ENCODE results near the gene SFXN4. TPM values are rescaled to one million over a fixed set of nuclear protein-coding genes. Genes with fewer than 3 reads are reported as not detected.
"Not testable (repeated sequence)": the region's sequence is repeated elsewhere in the genome, so short reads cannot be mapped to it uniquely, and the experiment has no call there.

The SFXN4 gene
- total RNA-seq, 1 donor from 2014 or later: 13.2 TPM

DNA sequence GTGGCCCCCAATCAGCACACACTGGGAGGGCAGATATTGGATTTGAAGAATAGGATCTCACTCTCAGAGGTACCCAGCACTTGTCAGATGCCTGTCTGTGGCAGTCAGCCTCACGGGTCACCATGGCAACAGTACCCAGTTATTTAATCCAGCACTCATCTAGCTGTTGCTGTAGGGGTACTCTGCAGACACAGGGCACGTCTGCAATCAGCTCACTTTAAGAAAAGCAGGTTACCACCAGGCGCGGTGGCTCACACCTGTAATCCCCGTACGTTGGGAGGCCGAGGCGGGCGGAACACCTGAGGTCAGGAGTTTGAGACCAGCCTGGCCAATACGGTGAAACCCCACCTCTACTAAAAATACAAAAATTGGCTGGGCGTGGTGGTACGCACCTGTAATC lies 11.9 kb downstream of the SFXN4 start:
- TF ChIP-seq EZH2 (IDR thresholded peaks at IDR 0.05) (no peak), EZH2phosphoT487 (IDR thresholded peaks at IDR 0.05) (no peak)
- TF ChIP-seq, protein P1, sequence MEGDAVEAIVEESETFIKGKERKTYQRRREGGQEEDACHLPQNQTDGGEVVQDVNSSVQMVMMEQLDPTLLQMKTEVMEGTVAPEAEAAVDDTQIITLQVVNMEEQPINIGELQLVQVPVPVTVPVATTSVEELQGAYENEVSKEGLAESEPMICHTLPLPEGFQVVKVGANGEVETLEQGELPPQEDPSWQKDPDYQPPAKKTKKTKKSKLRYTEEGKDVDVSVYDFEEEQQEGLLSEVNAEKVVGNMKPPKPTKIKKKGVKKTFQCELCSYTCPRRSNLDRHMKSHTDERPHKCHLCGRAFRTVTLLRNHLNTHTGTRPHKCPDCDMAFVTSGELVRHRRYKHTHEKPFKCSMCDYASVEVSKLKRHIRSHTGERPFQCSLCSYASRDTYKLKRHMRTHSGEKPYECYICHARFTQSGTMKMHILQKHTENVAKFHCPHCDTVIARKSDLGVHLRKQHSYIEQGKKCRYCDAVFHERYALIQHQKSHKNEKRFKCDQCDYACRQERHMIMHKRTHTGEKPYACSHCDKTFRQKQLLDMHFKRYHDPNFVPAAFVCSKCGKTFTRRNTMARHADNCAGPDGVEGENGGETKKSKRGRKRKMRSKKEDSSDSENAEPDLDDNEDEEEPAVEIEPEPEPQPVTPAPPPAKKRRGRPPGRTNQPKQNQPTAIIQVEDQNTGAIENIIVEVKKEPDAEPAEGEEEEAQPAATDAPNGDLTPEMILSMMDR (IDR thresholded peaks at IDR 0.05): no peak
- no peak overlapping the region for H3K27ac Mint-ChIP-seq
- no peak overlapping the region for H3K4me3 Mint-ChIP-seq
- H3F3A ChIP-seq (ENCODE audit: low read depth): no peaks in the 10 kb centered on the region
- peaks cover 15% of the 10 kb centered on the region for H3K36me3 Mint-ChIP-seq
- no peaks in the 10 kb centered on the region for H4K20me1 ChIP-seq (ENCODE audit: low read depth)
- no peak overlapping the region for H3K27ac ChIP-seq
- H3K9me3 ChIP-seq (ENCODE audit: low read depth): no peaks in the 10 kb centered on the region
- peaks cover 2% of the 10 kb centered on the region for H3K27me3 Mint-ChIP-seq (ENCODE audit: insufficient read depth, low read depth)
- no peaks in the 10 kb centered on the region for H3K4me1 ChIP-seq
- no peak overlapping the region for H3K4me3 ChIP-seq
- no peaks in the 10 kb centered on the region for H3K4me1 Mint-ChIP-seq
- H2AFZ ChIP-seq (replicated peaks): no peak overlapping the region
- no peak overlapping the region for H3K9ac ChIP-seq
- H3K4me2 ChIP-seq: no peak overlapping the region
- H3K36me3 ChIP-seq: no peaks in the 10 kb centered on the region
- no peaks in the 10 kb centered on the region for H3K27me3 ChIP-seq
- DNase-seq (ENCODE audit: low spot score): no peak
- no peaks in the 10 kb centered on the region for H3K79me2 ChIP-seq (ENCODE audit: low read depth)
- no peaks in the 10 kb centered on the region for H3K9me3 Mint-ChIP-seq

GRCh38 chr10:119153041-119153440 lies 12.5 kb downstream of the SFXN4 start:
- no peaks in the 10 kb centered on the region for H3K9me3 Mint-ChIP-seq
- Histone ChIP-seq H3K27me3 (no peaks in the 10 kb centered on the region), H2AFZ (replicated peaks) (no peak overlapping the region), H3K4me1 (no peaks in the 10 kb centered on the region), H4K20me1 (ENCODE audit: low read depth) (no peaks in the 10 kb centered on the region), H3F3A (ENCODE audit: low read depth) (no peaks in the 10 kb centered on the region), H3K79me2 (ENCODE audit: low read depth) (no peaks in the 10 kb centered on the region), H3K9me3 (ENCODE audit: low read depth) (no peaks in the 10 kb centered on the region), H3K36me3 (no peaks in the 10 kb centered on the region), H3K4me3 (no peak overlapping the region), H3K4me2 (no peak overlapping the region), H3K9ac (no peak overlapping the region), H3K27ac (no peak overlapping the region)
- no peak overlapping the region for H3K4me3 Mint-ChIP-seq
- DNase-seq (ENCODE audit: low spot score): no peak
- H3K27me3 Mint-ChIP-seq (ENCODE audit: insufficient read depth, low read depth): peaks cover 2% of the 10 kb centered on the region
- H3K36me3 Mint-ChIP-seq: peaks cover 15% of the 10 kb centered on the region
- no peak overlapping the region for H3K27ac Mint-ChIP-seq
- TF ChIP-seq EZH2 (IDR thresholded peaks at IDR 0.05): no peak
- TF ChIP-seq, protein P1 (IDR thresholded peaks at IDR 0.05): no peak
- TF ChIP-seq EZH2phosphoT487 (IDR thresholded peaks at IDR 0.05): no peak
- H3K4me1 Mint-ChIP-seq: no peaks in the 10 kb centered on the region

GRCh38 chr10:119151601-119152000 lies 13.9 kb downstream of the SFXN4 start:
- not testable (repeated sequence) for H3K4me3 ChIP-seq; H3F3A ChIP-seq (ENCODE audit: low read depth); H3K4me2 ChIP-seq; DNase-seq (ENCODE audit: low spot score); H3K79me2 ChIP-seq (ENCODE audit: low read depth); H3K9me3 ChIP-seq (ENCODE audit: low read depth); H3K4me1 ChIP-seq; H4K20me1 ChIP-seq (ENCODE audit: low read depth); H3K4me1 Mint-ChIP-seq; H3K4me3 Mint-ChIP-seq; H3K36me3 Mint-ChIP-seq; H3K36me3 ChIP-seq; H3K27me3 Mint-ChIP-seq (ENCODE audit: insufficient read depth, low read depth); H3K27ac Mint-ChIP-seq; H2AFZ ChIP-seq (replicated peaks); H3K9me3 Mint-ChIP-seq; H3K9ac ChIP-seq; H3K27ac ChIP-seq; H3K27me3 ChIP-seq

DNA sequence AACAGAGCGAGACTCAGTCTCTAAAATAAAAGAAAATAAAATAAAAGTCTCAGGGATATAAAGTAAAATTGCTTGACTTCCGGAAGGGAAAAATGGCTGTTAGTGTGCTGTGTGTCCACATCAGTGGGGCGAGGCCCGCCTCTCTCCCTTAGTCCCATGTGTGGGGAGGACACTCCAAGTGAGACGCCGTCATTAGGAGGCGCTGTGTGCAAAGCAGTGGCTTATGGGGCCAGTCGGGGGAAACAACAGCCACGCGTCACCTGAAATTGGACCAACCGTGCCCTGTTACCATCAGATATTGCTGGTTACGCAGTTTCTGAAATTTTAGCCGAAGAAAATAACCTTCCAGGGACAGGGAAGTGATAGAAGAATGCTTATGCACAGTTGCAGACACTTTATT lies 15.8 kb downstream of the SFXN4 start:
- no peaks in the 10 kb centered on the region for H3F3A ChIP-seq (ENCODE audit: low read depth)
- H3K4me1 Mint-ChIP-seq: no peaks in the 10 kb centered on the region
- H3K9ac ChIP-seq: no peak overlapping the region
- H2AFZ ChIP-seq (replicated peaks): no peak overlapping the region
- no peaks in the 10 kb centered on the region for H3K36me3 ChIP-seq
- H3K27ac Mint-ChIP-seq: no peak overlapping the region
- no peak overlapping the region for H3K4me3 ChIP-seq
- TF ChIP-seq, protein P1 (IDR thresholded peaks at IDR 0.05): peak; percentile 32
- TF ChIP-seq EZH2 (IDR thresholded peaks at IDR 0.05): no peak
- no peak overlapping the region for H3K27ac ChIP-seq
- H3K4me1 ChIP-seq: no peaks in the 10 kb centered on the region
- H3K4me2 ChIP-seq: no peak overlapping the region
- H4K20me1 ChIP-seq (ENCODE audit: low read depth): no peaks in the 10 kb centered on the region
- H3K27me3 Mint-ChIP-seq (ENCODE audit: insufficient read depth, low read depth): peaks cover 2% of the 10 kb centered on the region
- H3K4me3 Mint-ChIP-seq: no peak overlapping the region
- DNase-seq (ENCODE audit: low spot score): peak; percentile 31
- peaks cover 7% of the 10 kb centered on the region for H3K36me3 Mint-ChIP-seq
- no peaks in the 10 kb centered on the region for H3K27me3 ChIP-seq
- no peaks in the 10 kb centered on the region for H3K9me3 ChIP-seq (ENCODE audit: low read depth)
- no peaks in the 10 kb centered on the region for H3K79me2 ChIP-seq (ENCODE audit: low read depth)
- no peaks in the 10 kb centered on the region for H3K9me3 Mint-ChIP-seq
